GM18508 (cell line): ENCODE results near the gene TNFRSF18.

ENCODE experiments used
- ATAC-seq: cut with Tn5 transposase; IDR thresholded peaks from one replicate; pipeline ENCODE4 v1.9.1; 2021; ENCODE audit warnings: moderate number of reproducible peaks; ENCODE audit not compliant: insufficient read depth, unreplicated experiment

Gene TNFRSF18

DNA sequence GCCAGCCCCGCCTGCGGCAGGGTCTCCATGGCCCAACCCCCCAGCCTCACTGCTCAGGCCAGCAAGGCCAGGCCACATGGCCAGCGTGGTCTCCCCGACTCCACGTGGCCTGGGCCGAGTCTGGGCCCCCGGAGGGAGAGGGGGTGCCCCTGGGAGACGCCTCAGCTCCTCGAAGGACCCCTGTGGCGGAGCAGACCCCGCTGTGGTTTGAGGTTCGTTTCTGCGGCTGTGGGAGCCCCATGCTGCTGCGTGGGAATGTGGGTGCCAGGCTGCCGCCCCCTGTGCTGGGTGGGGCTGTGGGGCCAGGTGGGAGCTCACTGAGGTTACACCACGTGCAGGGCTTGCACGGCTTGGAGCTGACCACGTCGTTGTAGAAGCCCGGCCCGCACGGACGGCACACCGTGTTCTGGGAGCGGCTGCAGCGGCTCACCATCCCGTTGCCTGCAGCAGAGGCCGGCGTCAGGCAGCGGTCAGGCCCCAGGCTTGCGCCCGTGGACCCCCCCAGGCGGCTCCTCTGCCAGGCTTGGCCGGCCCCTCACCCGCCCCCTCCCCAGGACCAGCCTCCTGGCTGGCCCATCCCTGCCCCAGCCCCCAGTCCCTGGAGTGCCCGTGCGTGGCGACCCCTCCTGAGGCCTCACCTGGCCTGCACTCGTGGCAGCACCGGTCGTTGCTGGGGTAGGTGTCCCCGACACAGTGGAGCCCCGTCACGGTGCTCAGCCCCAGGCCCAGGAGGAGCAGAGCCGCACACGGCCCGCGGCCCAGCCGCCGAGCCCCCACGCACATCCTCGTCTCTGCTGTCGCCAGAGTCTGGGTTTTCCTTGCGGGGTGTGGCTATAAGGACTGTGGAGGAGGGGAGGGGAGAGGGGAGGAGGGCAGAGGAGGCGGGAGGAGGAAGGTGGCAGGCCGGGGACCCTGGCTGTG lies 7.2 kb upstream of the TNFRSF18 start, which contains the start of gene TNFRSF4:
Gene TNFRSF4, minus strand, starts transcription at position 809 of the 921 bp plus-strand sequence. Its CDS starts 26 bp downstream, at position 783.
- ATAC-seq: no peak

DNA sequence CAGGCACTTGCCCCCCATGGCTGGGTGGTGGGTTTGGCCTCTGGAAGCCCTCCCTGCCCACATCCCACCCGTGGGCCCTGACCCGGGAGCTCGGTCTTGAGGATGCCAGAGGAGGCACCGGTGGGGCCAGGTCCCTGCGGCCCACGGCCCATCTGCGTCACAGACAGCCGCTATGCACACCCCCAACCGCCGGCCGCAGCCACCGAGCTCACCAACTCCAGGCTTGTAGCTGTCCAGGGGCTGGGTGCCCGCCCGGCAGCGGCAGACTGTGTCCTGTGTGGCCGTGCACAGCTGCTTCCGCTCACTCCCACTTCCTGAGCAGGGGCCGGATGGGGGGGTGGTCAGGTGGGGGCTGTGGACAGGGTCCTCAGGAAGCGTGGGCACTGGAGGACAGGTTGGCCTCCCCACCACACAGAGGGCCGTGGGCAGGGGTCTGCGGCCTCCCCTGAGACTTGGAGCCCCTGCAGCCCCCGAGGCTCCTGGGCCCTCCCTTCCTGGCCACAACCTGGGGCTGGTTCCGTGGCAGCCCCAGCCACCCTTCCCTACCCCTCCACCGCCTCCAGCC lies 6.5 kb upstream of the TNFRSF18 start:
- no peak for ATAC-seq

DNA sequence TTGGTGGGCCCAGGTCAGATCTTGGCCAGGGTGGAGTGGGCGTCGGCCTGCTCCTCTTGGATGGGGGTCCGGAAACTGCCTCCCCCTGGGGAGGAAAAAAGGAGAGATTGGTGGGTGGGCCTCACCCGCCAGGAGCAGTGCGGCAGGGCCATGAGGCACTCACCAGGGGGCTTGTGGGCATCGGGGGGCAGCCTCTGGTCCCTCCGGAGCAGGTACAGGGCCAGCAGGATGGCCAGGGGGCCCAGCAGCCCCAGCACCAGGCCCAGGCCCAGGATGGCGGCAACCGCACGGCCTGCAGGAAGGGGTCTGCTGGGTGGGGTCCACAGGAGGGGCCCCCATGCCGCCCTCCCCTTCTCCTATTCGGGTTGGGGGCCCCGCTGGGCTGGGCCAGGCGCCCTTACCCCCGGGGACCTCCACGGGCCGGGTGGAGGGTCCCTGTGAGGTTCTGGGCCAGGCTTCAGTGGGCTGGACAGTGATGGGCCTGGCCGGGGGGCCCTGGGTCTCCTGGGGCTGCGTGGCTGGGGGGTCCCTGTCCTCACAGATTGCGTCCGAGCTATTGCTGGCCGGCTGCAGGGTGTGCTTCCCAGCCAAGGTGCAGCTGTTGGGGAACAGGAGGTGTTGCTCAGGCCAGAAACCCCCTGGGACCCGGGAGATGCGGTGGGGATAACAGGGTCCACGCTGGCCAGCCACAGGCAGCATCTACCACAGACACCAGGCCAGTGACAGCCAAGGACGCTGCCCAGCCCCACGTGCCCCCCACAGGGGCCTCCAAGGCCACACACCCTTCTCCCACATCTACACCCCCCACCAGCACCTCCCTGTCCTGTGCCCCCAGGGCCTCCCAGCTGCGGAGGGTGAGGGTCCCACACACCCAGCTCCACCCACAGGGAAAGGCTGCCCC lies 5.4 kb upstream of the TNFRSF18 start:
- ATAC-seq: no peak

DNA sequence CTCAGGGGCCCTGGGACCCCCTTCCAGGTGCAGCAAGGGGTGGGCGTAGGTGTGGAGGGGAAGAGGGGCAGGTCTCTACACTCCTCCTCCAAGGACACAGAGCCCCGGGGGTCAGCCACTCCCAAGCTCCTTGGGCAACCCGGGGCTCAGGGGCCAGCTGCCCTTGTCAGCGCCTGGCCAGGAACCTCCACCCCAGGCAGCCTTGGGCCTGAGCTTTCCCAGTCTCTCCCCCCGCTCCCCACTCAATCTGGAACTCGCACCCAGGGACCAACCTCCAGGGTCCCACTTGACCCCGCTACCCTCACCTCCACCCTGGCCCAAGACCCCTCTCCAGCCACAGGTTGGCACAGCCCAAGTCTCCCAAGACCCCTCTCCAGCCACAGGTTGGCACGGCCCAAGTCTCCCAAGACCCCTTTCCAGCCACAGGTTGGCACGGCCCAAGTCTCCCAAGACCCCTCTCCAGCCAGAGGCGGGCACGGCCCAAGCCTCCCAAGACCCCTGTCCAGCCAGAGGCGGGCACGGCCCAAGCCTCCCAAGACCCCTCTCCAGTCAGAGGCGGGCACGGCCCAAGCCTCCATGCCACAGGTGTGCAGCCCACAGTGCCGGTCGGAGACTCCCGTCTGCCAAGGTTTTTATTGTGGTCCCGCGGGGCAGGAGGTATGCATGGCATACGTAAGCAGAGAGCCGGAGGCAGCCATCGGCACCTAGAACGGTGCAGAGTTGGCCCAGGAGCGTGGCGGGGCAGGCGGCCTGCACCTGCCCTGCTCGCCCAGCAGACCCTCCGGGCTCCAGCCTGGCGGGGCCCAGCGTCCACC lies 4.5 kb upstream of the TNFRSF18 start:
- ATAC-seq: no peak

DNA sequence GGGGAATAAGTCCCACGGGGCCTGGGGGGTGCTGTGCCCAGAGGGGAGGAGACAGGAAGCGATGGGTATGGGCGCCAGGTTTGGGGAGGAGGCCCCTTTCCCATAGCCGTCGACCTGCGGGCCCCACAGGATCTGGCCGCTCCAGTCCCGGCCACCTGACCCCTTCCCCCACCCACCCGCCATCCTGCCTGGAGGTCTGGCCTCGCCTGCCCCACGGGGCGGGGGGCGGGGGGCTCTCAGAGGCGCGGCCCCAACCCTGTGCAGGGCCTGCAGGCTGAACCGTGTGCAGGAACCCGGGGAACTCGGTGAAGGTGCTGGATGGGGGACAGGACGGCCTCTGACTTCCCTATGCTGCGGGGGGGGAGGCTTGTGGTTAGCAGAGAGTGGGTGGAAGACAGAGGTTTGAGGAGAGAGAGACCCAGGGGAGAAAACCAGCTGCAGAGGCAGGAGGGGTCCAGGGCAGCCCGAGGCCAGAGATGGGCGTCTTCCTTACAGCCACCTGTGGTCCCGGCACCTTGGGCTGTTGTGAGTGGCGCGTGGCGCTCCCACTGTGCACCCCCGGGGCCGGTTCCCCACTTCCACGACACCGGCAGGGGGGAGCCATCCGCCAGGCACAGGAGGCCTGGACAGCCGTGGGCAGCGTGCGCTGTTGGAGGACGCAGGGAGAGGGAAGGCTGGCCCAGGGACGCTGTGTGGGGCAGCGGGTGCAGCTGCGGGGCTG lies 2.5 kb upstream of the TNFRSF18 start:
- no peak for ATAC-seq

DNA sequence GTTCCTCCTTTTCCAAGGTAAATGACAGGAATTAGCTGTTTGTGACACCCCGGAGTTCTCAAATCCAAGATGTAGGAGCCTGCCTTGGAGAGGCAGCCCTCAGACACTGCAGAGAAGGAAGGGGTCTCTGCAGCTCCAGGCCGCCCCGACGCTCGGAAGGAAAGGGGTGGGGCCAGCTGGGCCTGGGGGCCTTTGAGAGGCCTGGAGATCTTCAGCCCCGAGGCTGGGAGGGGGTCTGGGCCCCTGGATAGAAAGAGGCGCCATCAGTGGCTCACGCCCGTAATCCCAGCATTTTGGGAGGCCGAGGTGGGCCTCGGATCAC lies 1.1 kb upstream of the TNFRSF18 start:
- ATAC-seq: no peak

DNA sequence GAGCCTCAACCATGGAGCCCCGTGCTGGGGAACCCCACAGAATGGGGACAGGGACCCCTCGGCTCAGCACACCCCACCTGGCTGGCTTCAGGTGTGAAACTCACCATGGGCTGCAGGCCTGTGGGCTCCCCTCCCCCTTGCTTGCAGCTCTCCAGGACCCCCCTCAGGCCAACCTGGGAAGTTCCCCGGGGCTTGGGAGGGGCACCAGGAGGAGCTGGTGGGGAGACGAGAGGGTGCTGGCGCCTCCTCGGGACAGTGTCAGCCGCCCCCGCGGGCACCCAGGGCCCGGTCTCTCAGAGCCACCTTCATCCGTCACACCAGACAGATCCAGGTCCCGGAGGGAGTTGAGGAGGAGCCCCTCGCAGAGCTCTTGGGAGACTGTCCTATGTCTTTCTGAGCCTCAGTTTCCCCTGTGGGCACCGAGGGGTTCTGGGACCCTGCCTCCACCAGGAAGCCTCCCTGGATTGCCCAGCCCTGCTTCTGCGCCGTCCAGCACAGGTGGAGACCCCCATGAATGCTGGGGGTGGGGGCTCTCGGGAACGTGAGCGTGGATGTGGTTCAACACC lies 657 bp upstream of the TNFRSF18 start:
- ATAC-seq: no peak

DNA sequence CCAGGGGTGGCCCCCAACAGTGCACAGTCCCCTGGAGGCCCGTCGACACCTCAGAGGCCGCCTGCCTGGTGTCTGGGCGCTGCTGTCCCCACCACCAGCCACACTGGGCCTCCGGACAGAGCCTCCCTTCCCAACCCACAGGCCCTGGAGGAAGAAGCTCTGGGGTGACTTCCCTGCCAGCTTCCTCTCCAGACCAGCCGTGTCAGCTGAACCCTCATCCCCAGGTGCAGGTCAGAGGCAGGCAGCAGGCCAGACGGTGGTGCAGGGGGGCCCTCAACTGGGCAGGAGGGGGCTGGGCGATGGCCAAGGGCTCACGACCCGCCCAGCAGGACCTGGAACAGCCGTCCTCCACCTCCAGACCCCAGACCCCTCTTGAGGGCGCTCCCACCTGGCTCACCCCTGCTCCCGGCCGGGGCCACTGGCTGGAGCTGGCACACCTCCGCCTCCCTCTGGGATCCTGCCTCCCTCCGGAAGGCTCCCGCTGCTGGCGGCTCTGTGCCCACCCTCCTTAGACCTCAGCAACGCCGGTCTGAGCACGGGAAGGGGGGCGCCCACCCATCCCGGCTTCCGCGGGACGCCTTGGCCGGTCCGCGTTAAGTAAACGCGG lies 520 bp downstream of the TNFRSF18 start:
- no peak for ATAC-seq

DNA sequence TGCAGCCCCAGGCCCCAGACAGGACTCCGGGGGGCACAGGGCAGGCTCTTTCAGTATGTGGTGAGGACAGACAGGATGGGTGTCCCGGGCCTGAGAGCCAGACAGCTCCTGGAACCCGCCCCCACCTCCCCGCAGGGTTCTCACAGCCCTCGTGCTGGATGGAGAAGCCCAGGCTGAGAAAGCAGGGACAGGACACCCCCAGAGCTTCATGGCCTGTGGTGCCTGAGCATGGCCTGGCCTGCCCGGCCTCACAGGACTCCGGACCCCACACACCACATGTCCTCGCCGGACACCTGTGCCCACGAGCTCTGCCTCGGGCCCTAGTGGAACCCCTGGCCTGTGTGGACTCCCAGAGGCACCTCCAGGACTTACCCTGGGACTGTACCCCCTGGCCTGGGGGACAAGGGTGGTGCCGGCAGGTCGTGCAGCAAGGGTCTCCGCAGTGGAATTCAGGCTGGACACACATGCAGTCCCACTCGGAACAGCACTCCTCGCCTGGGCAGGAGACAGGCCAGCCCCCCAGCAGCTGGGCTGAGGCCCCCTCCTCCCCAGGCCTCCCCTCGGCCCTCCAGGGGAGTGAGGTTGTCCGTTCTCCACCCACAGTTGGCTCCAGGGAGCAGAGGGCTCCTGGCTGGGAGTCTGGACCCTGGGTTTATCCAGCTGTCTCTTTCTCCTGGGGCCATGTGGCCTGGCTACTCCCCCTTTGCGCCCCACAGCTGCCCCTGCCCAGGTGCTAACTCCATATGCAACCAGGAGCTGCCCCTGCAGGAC lies 1.2 kb downstream of the TNFRSF18 start:
- ATAC-seq: no peak

DNA sequence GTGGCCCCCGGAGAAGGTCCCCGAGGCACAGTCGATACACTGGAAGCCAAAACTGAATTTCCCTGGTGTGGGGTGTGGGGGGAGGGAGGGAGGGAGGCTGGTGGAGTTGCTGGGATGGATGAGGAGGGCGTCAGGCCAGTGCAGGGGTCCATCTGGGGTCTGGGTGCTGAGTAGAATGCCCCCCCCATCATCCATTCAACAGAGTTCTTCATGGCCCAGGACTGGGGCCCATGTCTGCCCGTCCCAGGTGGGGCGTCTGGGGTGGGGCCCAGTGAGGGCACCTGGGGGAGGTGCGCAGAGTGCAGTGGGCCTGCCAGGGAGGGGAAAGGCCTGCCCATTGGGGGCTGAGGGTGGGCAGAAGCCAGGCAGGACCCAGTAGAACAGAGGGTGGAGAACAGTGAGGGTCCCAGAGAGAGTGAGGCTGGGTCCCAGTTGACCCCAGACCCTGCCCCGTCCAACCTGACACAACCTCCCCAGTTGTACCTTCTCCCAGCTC lies 1.9 kb downstream of the TNFRSF18 start:
- ATAC-seq: no peak

DNA sequence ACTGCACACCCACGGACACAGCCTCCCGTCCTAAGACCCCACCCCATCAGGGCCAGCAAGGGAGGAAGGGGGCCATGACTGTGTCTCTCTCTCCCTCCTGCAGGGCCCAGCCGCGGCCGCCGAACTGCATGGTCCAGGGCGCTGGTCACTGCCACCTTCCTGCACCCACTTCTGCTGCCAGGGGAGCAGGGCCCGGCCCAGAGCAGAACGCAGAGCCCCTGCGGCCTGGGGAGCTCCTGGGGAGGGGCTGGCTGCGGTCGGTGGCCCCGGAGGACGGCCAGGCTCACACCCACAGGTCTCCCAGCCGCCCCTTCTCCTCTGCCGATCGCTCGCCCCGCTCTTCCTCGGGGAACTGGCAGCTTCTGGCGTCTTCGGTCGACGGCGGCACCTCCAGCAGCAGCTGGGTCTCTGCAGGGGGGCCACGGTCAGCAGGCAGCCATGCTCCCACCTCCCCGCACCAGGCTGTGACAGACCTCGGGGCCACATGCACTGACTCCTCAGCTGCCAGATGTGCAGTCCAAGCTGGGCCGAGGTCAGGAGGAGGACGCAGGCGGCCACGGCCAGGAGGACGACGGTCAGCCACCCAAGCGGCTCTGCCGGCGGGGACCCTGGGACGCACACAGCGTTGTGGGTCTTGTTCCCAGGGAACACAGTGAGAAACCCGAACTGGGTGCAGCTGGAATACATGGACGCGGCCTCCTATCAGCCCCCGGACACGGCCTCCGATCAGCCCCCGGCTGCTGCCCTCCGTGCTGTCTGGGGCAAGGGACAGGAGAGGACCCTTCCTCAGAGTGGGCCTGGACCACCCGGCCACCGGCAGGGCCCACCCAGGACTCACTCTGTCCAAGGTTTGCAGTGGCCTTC lies 2.6 kb downstream of the TNFRSF18 start:
- ATAC-seq: no peak

DNA sequence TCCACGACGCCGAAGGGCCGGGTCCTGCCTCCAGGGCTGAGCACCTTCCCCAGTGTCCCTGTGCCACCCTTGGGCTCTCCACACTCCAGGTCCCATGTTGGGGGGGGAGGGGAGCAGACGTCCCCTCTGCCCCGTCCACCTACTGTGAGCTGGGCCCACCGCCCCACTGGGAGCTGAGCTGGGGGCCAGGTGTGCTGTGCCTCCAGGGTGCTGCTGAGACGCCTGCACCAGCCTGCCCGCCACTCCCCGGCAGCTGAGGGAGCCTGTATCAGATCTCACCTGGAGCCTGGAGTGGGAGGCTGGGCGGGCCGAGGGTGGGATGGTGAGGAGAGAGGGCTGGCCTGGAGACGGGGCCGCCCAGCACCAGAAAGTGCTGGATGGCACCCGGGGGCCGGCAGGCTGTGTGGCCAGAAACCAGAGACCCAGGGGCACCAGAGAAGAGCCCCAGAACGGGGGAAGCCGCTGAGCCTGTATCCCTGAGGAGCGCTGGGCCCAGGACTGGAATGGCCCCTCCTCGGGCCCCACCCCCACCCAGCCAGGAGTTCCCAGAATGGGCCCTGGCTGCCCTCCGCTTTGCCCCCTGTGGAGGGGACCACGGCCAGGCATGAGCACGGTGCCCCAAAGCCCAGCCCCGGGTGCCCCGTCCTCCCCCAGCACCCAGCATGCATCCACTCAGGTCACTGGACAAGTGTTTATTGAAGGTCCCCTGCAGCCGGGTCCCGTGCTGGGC lies 3.4 kb downstream of the TNFRSF18 start:
- ATAC-seq: no peak

DNA sequence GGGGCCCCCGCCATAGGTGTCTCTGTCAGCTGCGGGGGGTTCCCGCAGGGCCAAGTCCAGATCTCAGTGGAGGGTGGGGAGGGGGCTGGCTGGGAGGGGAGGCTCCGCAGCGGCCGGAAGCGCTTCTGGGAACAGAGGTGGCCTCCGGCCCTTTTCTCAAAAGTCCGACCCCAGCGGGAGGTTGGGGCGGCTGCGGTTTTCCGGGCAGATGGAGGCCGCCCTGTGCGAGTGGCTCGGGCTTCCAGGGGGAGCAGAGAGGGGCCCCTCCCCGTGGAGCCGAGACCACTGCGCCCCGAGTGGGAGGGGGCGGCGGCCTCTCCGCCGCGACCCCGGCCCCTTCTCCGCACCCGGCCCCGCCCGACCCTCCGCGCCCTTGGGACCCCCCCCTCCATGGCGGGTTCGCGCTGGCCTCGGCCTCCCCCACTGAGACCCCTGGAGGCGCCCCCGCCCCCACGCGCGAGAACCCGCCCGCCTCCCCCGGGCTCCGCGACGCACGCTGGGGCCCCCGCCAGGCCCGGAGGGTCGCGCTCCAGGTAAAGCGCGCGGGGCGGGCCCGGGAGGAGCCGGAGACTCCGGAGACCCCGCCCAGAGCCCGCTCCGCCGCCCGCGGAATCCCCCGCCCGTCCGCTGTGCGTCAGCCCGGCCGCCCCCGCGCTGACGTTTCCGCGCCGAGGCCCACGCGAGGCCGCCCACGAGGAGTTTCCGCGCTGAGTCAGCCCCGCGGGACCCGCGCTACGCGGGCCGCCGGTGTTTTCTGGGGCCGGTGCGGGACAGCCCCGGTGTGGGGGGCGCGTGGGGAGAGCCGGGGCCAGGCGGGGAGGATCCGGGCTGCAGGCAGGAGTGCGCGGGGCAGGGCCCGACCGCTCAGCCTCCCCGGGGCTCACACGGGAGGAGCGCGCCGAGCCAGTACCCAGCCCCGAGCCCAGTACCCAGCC lies 5.2 kb downstream of the TNFRSF18 start:
- no peak for ATAC-seq

DNA sequence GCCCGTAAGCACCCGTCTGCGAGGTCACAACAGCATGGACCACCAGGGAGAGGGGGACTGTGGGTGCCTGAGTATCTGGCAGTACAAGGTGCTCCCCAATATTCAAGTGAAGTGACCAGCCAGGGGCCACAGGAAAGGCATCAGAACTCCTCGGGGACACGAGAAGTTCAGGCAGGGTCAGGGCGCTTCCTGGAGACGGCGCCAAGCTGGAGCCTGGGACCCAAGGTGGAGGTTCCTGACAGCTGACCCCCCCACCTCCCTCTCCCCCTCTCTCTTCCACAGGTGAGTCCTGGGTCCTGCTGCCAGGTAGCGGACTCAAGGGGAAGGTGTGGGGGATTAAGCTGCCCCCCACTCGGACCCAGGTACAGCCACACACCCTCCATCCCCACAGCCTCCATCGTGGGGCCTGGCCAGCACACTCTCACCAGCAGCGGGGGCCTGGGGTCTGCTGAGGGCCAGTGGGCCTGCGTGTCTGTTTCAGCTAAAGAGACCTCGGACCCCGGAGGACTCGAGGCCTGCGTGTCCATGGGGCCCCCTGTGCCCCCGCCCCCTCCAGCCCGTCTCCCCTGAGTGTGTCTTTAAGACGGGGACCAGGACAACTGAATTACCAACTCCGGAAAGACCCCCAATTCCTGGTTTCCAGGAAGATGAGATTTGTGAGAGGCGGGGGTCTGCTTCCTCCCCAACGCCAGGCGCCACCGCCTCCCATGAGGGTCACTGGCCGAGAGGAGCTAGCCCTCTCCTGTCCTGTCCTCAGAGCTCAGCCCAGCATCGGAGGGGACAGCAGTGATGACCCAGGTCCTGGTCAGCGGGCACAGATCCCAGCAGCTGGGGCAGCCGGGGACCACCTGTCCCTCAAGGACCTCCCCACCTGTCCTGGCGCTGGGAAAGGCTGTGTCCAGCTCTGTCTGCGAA lies 6.2 kb downstream of the TNFRSF18 start:
- ATAC-seq: no peak
